H1 (cell line): ENCODE measurements around the gene SPCS1. TPM values are rescaled to one million over a fixed set of nuclear protein-coding genes. Genes with fewer than 3 reads are reported as not detected.

Experiments
- polyA plus RNA-seq, 7 experiments: library from polyadenylated mRNA; depleted of rRNA in 3 of 7; stranded (reverse) in 5 of 7; unstranded in 2 of 7; fragments of >200 nt in 5 of 7; fragments of 200-250 nt in 2 of 7; gene quantifications; 1 replicate in 5 of 7; 2 replicates in 1 of 7; 4 replicates in 1 of 7; pipeline versions ENCODE4 v1.2.1 to v1.2.3, GENCODE V29; 2011 to 2013; ENCODE audit warnings: missing spikeins in 2 of 7, mixed read lengths in 2 of 7
- small RNA-seq: library from polyadenylated mRNA; stranded (forward); fragments of <200 nt; extraction: miRNeasy Mini kit (QIAGEN cat#:217004); gene quantifications from one replicate; pipeline ENCODE3, GENCODE V24; 2013; ENCODE audit not compliant: insufficient read depth
- total RNA-seq: library from RNA; stranded (reverse); fragmentation: NEBNext Ultra II Directional; extraction: Animal tissue kit (Norgen Biotek cat#: 25700); gene quantifications from 2 replicates; pipeline ENCODE4 v1.2.1, GENCODE V29; 2021

The SPCS1 gene
- total and polyA plus RNA-seq, 2 of the 8 experiments (the other 6 are each of a cell fraction or from before 2014, with no cell fraction given), result 104 to 191 TPM

Small RNA genes lying within 50 kb of the gene (small RNA-seq; reads per million reads assigned to genes)
- gene AC006254.2 (not detected), gene RF00569 (1,173 reads per million, percentile 99 among the genes with 10 or more reads in this experiment), gene RF01183 (not detected), gene SNORD19 (2.7 reads per million, percentile 33 among the genes with 10 or more reads in this experiment), gene SNORD19B (not detected), gene SNORD69 (1,481 reads per million, percentile 99 among the genes with 10 or more reads in this experiment)

Other genes with a start within 250 kb of the SPCS1 start
- 1.8 and 1.9 TPM in 2 replicates for gene STAB1, start 210.8 kb upstream of the SPCS1 start, total RNA-seq
- gene STAB1, start 210.8 kb upstream of the SPCS1 start, polyA plus RNA-seq (2011; rRNA removed), result 1.0 and 1.3 TPM in 2 replicates
- gene NT5DC2, start 172.2 kb upstream of the SPCS1 start, total RNA-seq, result 331 and 367 TPM in 2 replicates
- gene NT5DC2, start 172.2 kb upstream of the SPCS1 start, polyA plus RNA-seq (2011; rRNA removed), result 477 and 618 TPM in 2 replicates
- 37.7 and 39.3 TPM in 2 replicates for gene UQCC5, start 169.5 kb upstream of the SPCS1 start, total RNA-seq
- 35.0 and 45.0 TPM in 2 replicates for gene UQCC5, start 169.5 kb upstream of the SPCS1 start, polyA plus RNA-seq (2011; rRNA removed)
- 65.8 and 65.9 TPM in 2 replicates for gene PBRM1, start 20.2 kb upstream of the SPCS1 start, total RNA-seq
- 17.0 and 19.3 TPM in 2 replicates for gene PBRM1, start 20.2 kb upstream of the SPCS1 start, polyA plus RNA-seq (2011; rRNA removed)
- gene GNL3, start 20.1 kb upstream of the SPCS1 start, total RNA-seq, result 174 and 184 TPM in 2 replicates
- 35.7 and 45.5 TPM in 2 replicates for gene GNL3, start 20.1 kb upstream of the SPCS1 start, polyA plus RNA-seq (2011; rRNA removed)
- gene GLT8D1, start 315 bp upstream of the SPCS1 start, total RNA-seq, result 33.6 and 33.8 TPM in 2 replicates
- gene GLT8D1, start 315 bp upstream of the SPCS1 start, polyA plus RNA-seq (2011; rRNA removed), result 23.2 and 29.0 TPM in 2 replicates
- 39.5 and 40.0 TPM in 2 replicates for gene NEK4, start 64.8 kb downstream of the SPCS1 start, total RNA-seq
- 6.0 and 7.5 TPM in 2 replicates for gene NEK4, start 64.8 kb downstream of the SPCS1 start, polyA plus RNA-seq (2011; rRNA removed)
- not detected in 2 replicates for gene ITIH1, start 71.5 kb downstream of the SPCS1 start, total RNA-seq
- gene ITIH1, start 71.5 kb downstream of the SPCS1 start, polyA plus RNA-seq (2011; rRNA removed), result not detected in 2 replicates
- not detected in 2 replicates for gene ITIH3, start 88.7 kb downstream of the SPCS1 start, total RNA-seq
- not detected in 2 replicates for gene ITIH3, start 88.7 kb downstream of the SPCS1 start, polyA plus RNA-seq (2011; rRNA removed)
- 0.78 and 3.7 TPM in 2 replicates for gene ITIH4, start 124.6 kb downstream of the SPCS1 start, total RNA-seq
- gene ITIH4, start 124.6 kb downstream of the SPCS1 start, polyA plus RNA-seq (2011; rRNA removed), result 3.2 and 3.4 TPM in 2 replicates
- gene MUSTN1, start 128.9 kb downstream of the SPCS1 start, total RNA-seq, result 0.84 and 2.4 TPM in 2 replicates
- 1.1 and 3.0 TPM in 2 replicates for gene MUSTN1, start 128.9 kb downstream of the SPCS1 start, polyA plus RNA-seq (2011; rRNA removed)
- 22.1 and 23.0 TPM in 2 replicates for gene STIMATE, start 191.4 kb downstream of the SPCS1 start, total RNA-seq
- 17.5 and 33.0 TPM in 2 replicates for gene STIMATE, start 191.4 kb downstream of the SPCS1 start, polyA plus RNA-seq (2011; rRNA removed)